ENCODE measurements around the gene CYBB.

GRCh38 chrX:37745354-37745753 is 34.5 kb upstream of the CYBB start:
- TF ChIP-seq CTCF (IDR thresholded peaks at IDR 0.05) (peak; percentile 69 to 82 (median 79)), POLR2A (IDR thresholded peaks at IDR 0.05) (no peak)

Data from esophagus squamous epithelium (tissue), 4 donors.